K562 (cell line): ENCODE measurements around the gene IARS1. TPM values are rescaled to one million over a fixed set of nuclear protein-coding genes. Genes with fewer than 3 reads are reported as not detected.

Experiments used
- ATAC-seq: fragments of 200-7000 bp; cut with Tn5 transposase; 3 replicates; pipeline ENCODE4 v1.9.1; 2020; ENCODE audit warnings: moderate library complexity
- BruUV-seq: library from RNA; stranded (reverse); fragments of 400-500 nt; replicated peaks from 2 replicates; lab custom pipeline; 2021; lab: Mats Ljungman, UMichigan
- CTCF ChIA-PET: fragments of 300-600 bp; formaldehyde crosslinking; extraction: SDS; loops from one replicate; lab custom pipeline; 2021; ENCODE audit warnings: low intra/inter-chr PET ratio; lab: Yijun Ruan, JAX
- POLR2A ChIA-PET: fragments of 300-600, 350-650 bp; sonication (Branson Sonifier 250); formaldehyde crosslinking; extraction: SDS; loops from one replicate; lab custom pipeline; 2021; ENCODE audit warnings: antibody characterized with exemption, inconsistent platforms; lab: Yijun Ruan, JAX
- DNase-seq, 4 experiments: peaks; one replicate each; pipeline versions ENCODE4 v3.0.0 to v3.0.0-alpha.2; 2011 to 2018; ENCODE audit warnings: low spot score in 3 of 4, mixed read lengths in 3 of 4; ENCODE audit errors: extremely low read depth in 1 of 4
- FAIRE-seq: peaks from 2 replicates; lab custom pipeline; 2011; peaks lifted over from hg19 to GRCh38; lab: Jason Lieb, UNC
- H2AFZ ChIP-seq: 2 replicates; pipeline ENCODE4 v1.6.0; 2011; ENCODE audit warnings: low read depth, low read length, control low read depth, inconsistent platforms
- H3K27ac ChIP-seq: fragments of 200-600 bp; 3 replicates; pipeline ENCODE4 v1.8.0; 2011; ENCODE audit warnings: low read depth, mild to moderate bottlenecking, control low read depth, inconsistent platforms, low read length, moderate library complexity, mixed read lengths; ENCODE audit errors: extremely low read depth
- H3K27me3 ChIP-seq, 2 experiments: fragments of 300-600 bp in 1 of 2; 2 replicates in 1 of 2; 3 replicates in 1 of 2; pipeline versions ENCODE4 v1.6.0 to v1.8.0; 2011; ENCODE audit warnings: inconsistent platforms in 2 of 2, low read length in 2 of 2, mild to moderate bottlenecking in 1 of 2, mixed read lengths in 1 of 2, moderate library complexity in 1 of 2; ENCODE audit not compliant: control insufficient read depth in 2 of 2, insufficient read depth in 2 of 2
- H3K36me3 ChIP-seq: fragments of 300-600 bp; 3 replicates; pipeline ENCODE4 v1.8.0; 2011; ENCODE audit warnings: mild to moderate bottlenecking, low read length, inconsistent platforms; ENCODE audit not compliant: control insufficient read depth, insufficient read depth
- H3K4me1 ChIP-seq, 2 experiments: fragments of 200-600 bp in 1 of 2; replicated peaks in 1 of 2; 2 replicates in 1 of 2; 3 replicates in 1 of 2; pipeline versions ENCODE4 v1.5.1 to v1.8.0; 2011; ENCODE audit warnings: inconsistent platforms in 2 of 2, low read length in 2 of 2, mild to moderate bottlenecking in 1 of 2, mixed read lengths in 1 of 2, moderate library complexity in 1 of 2; ENCODE audit not compliant: control insufficient read depth in 2 of 2, insufficient read depth in 2 of 2
- H3K4me2 ChIP-seq: 2 replicates; pipeline ENCODE4 v1.6.1; 2011; ENCODE audit warnings: low read length, control low read depth, inconsistent platforms, mixed read lengths; ENCODE audit not compliant: insufficient read depth
- H3K4me3 ChIP-seq: fragments of 200-600 bp; sonication (generic), shearing (Covaris generic); 2 replicates; pipeline ENCODE4 v1.5.1; 2016; ENCODE audit warnings: control low read depth, inconsistent platforms
- H3K79me2 ChIP-seq: fragments of 200-600 bp; 3 replicates; pipeline ENCODE4 v1.8.0; 2011; ENCODE audit warnings: low read length, inconsistent platforms; ENCODE audit not compliant: control insufficient read depth, insufficient read depth
- H3K9ac ChIP-seq, 2 experiments: 2 replicates each; pipeline versions ENCODE4 v1.6.0 to v1.6.1; 2011; ENCODE audit warnings: low read depth in 2 of 2, low read length in 2 of 2, control low read depth in 1 of 2, inconsistent platforms in 1 of 2, mild to moderate bottlenecking in 1 of 2, mixed read lengths in 1 of 2; ENCODE audit not compliant: insufficient read depth in 1 of 2
- H3K9me1 ChIP-seq: one replicate; pipeline ENCODE4 v1.6.0; 2011; ENCODE audit warnings: inconsistent platforms, mild to moderate bottlenecking, low read length, moderate library complexity; ENCODE audit not compliant: control insufficient read depth, insufficient read depth
- H3K9me3 ChIP-seq: replicated peaks from 2 replicates; pipeline ENCODE4 v1.5.1; 2011; ENCODE audit warnings: low read depth, low read length, inconsistent platforms; ENCODE audit not compliant: control insufficient read depth, insufficient read depth
- H4K20me1 ChIP-seq: replicated peaks from 2 replicates; pipeline ENCODE4 v1.6.1; 2011; ENCODE audit warnings: low read length, inconsistent platforms, mixed read lengths; ENCODE audit not compliant: control insufficient read depth, insufficient read depth
- CBX8 ChIP-seq: fragments of 200-600 bp; sonication (generic); IDR thresholded peaks from 2 replicates; pipeline ENCODE4 v1.6.1; 2012; ENCODE audit warnings: borderline replicate concordance, mixed run types, low read depth, mild to moderate bottlenecking, moderate library complexity, mixed read lengths, low read length, control low read depth, inconsistent platforms; ENCODE audit not compliant: poor library complexity, severe bottlenecking; ENCODE audit errors: extremely low read depth
- DEAF1 ChIP-seq: fragments of 450-650 bp; formaldehyde crosslinking; IDR thresholded peaks from 2 replicates; pipeline ENCODE4 v1.4.0; 2020; ENCODE audit warnings: mild to moderate bottlenecking, moderate library complexity
- DMBX1 ChIP-seq: fragments of 250-450 bp; sonication (Bioruptor Pico); IDR thresholded peaks from 2 replicates; pipeline ENCODE4 v1.8.0; 2022; ENCODE audit warnings: inconsistent platforms, mild to moderate bottlenecking, moderate library complexity, borderline replicate concordance
- HDAC1 ChIP-seq, 2 experiments: fragments of 450-650 bp; IDR thresholded peaks; 2 replicates each; pipeline ENCODE4 v1.6.1; 2016 to 2017; ENCODE audit warnings: inconsistent platforms in 1 of 2, mild to moderate bottlenecking in 1 of 2, moderate library complexity in 1 of 2
- ILF3 ChIP-seq: fragments of 450-650 bp; IDR thresholded peaks from 2 replicates; pipeline ENCODE4 v1.6.1; 2018; ENCODE audit warnings: antibody characterized with exemption, mild to moderate bottlenecking, moderate library complexity, borderline replicate concordance
- LCOR ChIP-seq: sonication (generic); formaldehyde crosslinking; IDR thresholded peaks from 2 replicates; pipeline ENCODE4 v1.8.0; 2022; ENCODE audit warnings: mild to moderate bottlenecking, missing genetic modification reagents
- NEUROD1 ChIP-seq: fragments of 150-350 bp; IDR thresholded peaks from 2 replicates; pipeline ENCODE4 v1.6.1; 2014; ENCODE audit warnings: borderline replicate concordance, low read length, low read depth; ENCODE audit not compliant: partially characterized antibody
- NR2F6 ChIP-seq: fragments of 450-650 bp; formaldehyde crosslinking; IDR thresholded peaks from 2 replicates; pipeline ENCODE4 v1.4.0; 2020; ENCODE audit warnings: mild to moderate bottlenecking
- PBX2 ChIP-seq, 2 experiments: IDR thresholded peaks in 1 of 2; conservative IDR thresholded peaks in 1 of 2; 2 replicates each; pipeline ENCODE4 v1.6.1; 2016; ENCODE audit warnings: low read depth in 2 of 2, mild to moderate bottlenecking in 1 of 2, missing compliant biosample characterization in 1 of 2, missing genetic modification characterization in 1 of 2, moderate library complexity in 1 of 2
- SMARCA4 ChIP-seq: fragments of 450-650 bp; IDR thresholded peaks from 2 replicates; pipeline ENCODE4 v1.6.1; 2016
- STAT5A ChIP-seq: IDR thresholded peaks from 2 replicates; pipeline ENCODE4 v1.6.1; 2012; ENCODE audit warnings: low read length, inconsistent platforms, borderline replicate concordance
- TFE3 ChIP-seq: fragments of 450-650 bp; formaldehyde crosslinking; IDR thresholded peaks from 2 replicates; pipeline ENCODE4 v1.4.0; 2020; ENCODE audit warnings: mild to moderate bottlenecking, mixed read lengths
- ZBTB8A ChIP-seq: fragments of 450-650 bp; IDR thresholded peaks from 2 replicates; pipeline ENCODE4 v1.6.1; 2018; ENCODE audit warnings: mild to moderate bottlenecking, moderate library complexity; ENCODE audit not compliant: partially characterized antibody
- ZFP1 ChIP-seq: fragments of 450-650 bp; formaldehyde crosslinking; IDR thresholded peaks from 2 replicates; pipeline ENCODE4 v1.4.0; 2020; ENCODE audit warnings: mild to moderate bottlenecking, mixed read lengths
- WGBS: fragments of 100-300 bp; shearing (Covaris generic); methylation state at CpG from one replicate; pipeline ENCODE4 v1.1.6; 2016; ENCODE audit warnings: low coverage, mixed read lengths; ENCODE audit not compliant: insufficient coverage; ENCODE audit errors: missing lambda C conversion rate; 5-methylcytosine and 5-hydroxymethylcytosine counted together
- in situ Hi-C: fragments of 300-500 bp; cut with MboI; formaldehyde crosslinking; loops from 4 replicates; pipeline ENCODE4 v1.15.0; 2018; ENCODE audit warnings: inconsistent platforms, mixed read lengths
- intact Hi-C: fragments of 100-400 bp; cut with micrococcal nuclease; formaldehyde crosslinking; loops from 2 replicates; pipeline ENCODE4 v1.14.2; 2022
- polyA plus RNA-seq, 8 experiments: library from polyadenylated mRNA; depleted of rRNA in 4 of 8; stranded (reverse) in 5 of 8; unstranded in 3 of 8; fragments of >200 nt; fragmentation: Nextera tagmentation in 2 of 8; fragmentation: Illumina TruSeq in 1 of 8; extraction: Ambion mirVana in 2 of 8; extraction: Trizol in 1 of 8; gene quantifications; 2 replicates each; pipeline versions ENCODE4 v1.2.1 to v1.2.3, GENCODE V29; 2011 to 2014; ENCODE audit warnings: inconsistent platforms in 1 of 8, missing spikeins in 1 of 8
- total RNA-seq, 7 experiments: library from RNA; depleted of rRNA in 6 of 7; stranded (reverse); fragments of >200 nt in 6 of 7; fragmentation: Illumina TruSeq in 2 of 7; extraction: Trizol in 2 of 7; gene quantifications; 2 replicates each; pipeline versions ENCODE4 v1.2.1 to v1.2.3, GENCODE V29; 2011 to 2021; ENCODE audit warnings: low replicate concordance in 1 of 7

Gene IARS1
- total and polyA plus RNA-seq, 9 of the 15 experiments (the other 6 are each of a cell fraction or from before 2014, with no cell fraction given): 119 to 371 (median 234) TPM

- ChIA-PET CTCF (no interaction called here), POLR2A (interaction anchor here (0.9 to 4.0 kb wide), 8 partner anchors 11 to 151 kb away, joined by 3 to 38 read pairs (median 4); partner anchors contain the start of genes CENPP and NOL8)
- Histone ChIP-seq H3K36me3 (peaks cover 69% of the 10 kb centered on the region), H3K9me1 (no peaks in the 10 kb centered on the region), H4K20me1 (peaks cover 5% of the 10 kb centered on the region), H3K4me1 (peaks cover 7 to 23% of the 10 kb centered on the region in 2 experiments), H3K79me2 (peaks cover 58% of the 10 kb centered on the region), H3K27ac (peak overlapping the region; percentile 97), H3K4me3 (peak overlapping the region; percentile 70; the same call in 1 of the 2 replicates), H3K9me3 (no peaks in the 10 kb centered on the region), H2AFZ (peak overlapping the region; percentile 68), H3K4me2 (peak overlapping the region; percentile 100), H3K9ac (peak overlapping the region; percentile 29 to 100; a peak in 3 of 4 replicates), H3K27me3 (no peaks in the 10 kb centered on the region)
- in situ Hi-C loops: no loop called here
- intact Hi-C loops: no loop called here
- DNase-seq: peak in 2 of 4 experiments; percentile 24 to 78
- peak; percentile 73 for FAIRE-seq
- WGBS: 3% methylated on average over 7 of the region's 7 CpGs
- no TSS peak for BruUV-seq
- peak; percentile 52 for ATAC-seq
- TF ChIP-seq STAT5A (0 out of 2 replicates have a peak, but pooled peaks have one; percentile 13), ZFP1 (CRISPR knock-in tag) (no peak), NR2F6 (no peak), LCOR (CRISPR knock-in tag) (no peak), HDAC1 (IDR thresholded peaks at IDR 0.05) (peak in 1 of 2 experiments; percentile 39; a peak in 1 of 4 replicates), DMBX1 (CRISPR knock-in tag) (no peak), ILF3 (no peak), DEAF1 (CRISPR knock-in tag) (no peak), PBX2 (CRISPR knock-in tag; IDR thresholded peaks at IDR 0.05; ENCODE audit: low read depth) (no peak), PBX2 (tag; conservative IDR thresholded peaks at IDR 0.05; ENCODE audit: low read depth) (no peak), ZBTB8A (no peak), TFE3 (CRISPR knock-in tag) (no peak), NEUROD1 (no peak), CBX8 (no peak), SMARCA4 (peak; percentile 78)
These were observed 1.8 kb upstream of the IARS1 start for GRCh38 chr9:92295240-92295790.
